Ovary (tissue), 3 donors: ENCODE results near the gene GPR3.

Experiments used
- CTCF ChIP-seq, 3 donors: fragments of 450-650 bp in 2 of 3; fragments of 200-600 bp in 1 of 3; IDR thresholded peaks; one replicate each; pipeline versions ENCODE4 v1.5.1 to v1.8.0; 2016 to 2022; ENCODE audit warnings: antibody characterized with exemption in 3 of 3, mild to moderate bottlenecking in 1 of 3
- EP300 ChIP-seq: sonication (generic); formaldehyde crosslinking; IDR thresholded peaks from one replicate; pipeline ENCODE4 v1.6.1; 2017; ENCODE audit warnings: antibody characterized with exemption
- POLR2A ChIP-seq: fragments of 450-650 bp; IDR thresholded peaks from one replicate; pipeline ENCODE4 v1.6.1; 2017; ENCODE audit warnings: antibody characterized with exemption, mild to moderate bottlenecking, moderate library complexity
- donor health status: DM: no; HTN: no; CAD: no.

- TF ChIP-seq CTCF (IDR thresholded peaks at IDR 0.05), result no peak
- TF ChIP-seq POLR2A, result no peak
- TF ChIP-seq EP300, result no peak
Observed at GRCh38 chr1:27351541-27352107, 40.8 kb upstream of the GPR3 start.
